Measurements from ENCODE around the gene HSBP1.
A peak's percentile ranks its signal among the peaks of the same experiment; 100 is the strongest.

The HSBP1 gene

DNA sequence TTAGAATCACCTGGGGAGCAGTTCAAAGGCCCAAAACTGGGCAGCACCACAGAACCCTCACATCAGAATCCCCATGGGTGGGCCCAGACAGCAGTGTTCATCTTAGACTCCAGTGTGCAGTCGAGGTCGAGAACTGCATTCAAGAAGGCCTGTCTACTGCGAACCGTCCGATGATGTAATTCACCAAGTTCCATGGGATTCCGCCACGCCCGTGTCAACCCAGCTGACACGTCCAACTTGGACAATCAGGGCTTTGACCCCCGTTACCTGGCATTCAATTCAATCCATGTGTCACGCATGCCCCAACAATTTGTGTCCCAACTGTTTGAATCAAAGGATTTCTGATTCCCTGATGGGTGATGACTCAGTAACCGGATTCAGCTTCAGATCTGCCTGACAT, 9.2 kb downstream of the HSBP1 start:
- H3K9me3 Mint-ChIP-seq: no peaks in the 10 kb centered on the region
- peaks cover 13% of the 10 kb centered on the region for H3K36me3 Mint-ChIP-seq
- no peak overlapping the region for H3K27ac Mint-ChIP-seq
- H3K4me3 Mint-ChIP-seq: no peak overlapping the region
- DNase-seq (ENCODE audit: low spot score in 2 of 2) (no peak), ATAC-seq (no peak)
- H3K4me1 Mint-ChIP-seq: no peaks in the 10 kb centered on the region

DNA sequence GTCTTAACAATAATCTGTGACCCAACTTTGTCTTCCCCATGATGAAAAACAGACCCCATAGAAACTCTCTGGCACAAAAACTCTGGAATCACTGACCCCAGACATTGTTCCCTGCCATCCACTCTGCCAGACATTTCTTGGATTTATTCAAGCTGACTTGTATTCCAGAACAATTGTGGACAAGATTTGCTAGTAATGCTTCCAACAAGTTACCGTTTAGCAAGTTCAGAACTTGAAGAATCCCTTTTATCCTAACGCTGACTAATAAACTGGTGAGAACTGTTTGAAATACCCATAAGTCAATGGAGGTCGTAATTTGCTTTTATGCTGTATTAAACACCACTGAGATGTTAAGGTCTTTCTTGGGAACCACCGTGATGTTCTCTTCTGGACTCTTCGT, 10.5 kb downstream of the HSBP1 start:
- H3K36me3 Mint-ChIP-seq: peaks cover under 1% of the 10 kb centered on the region
- H3K9me3 Mint-ChIP-seq: no peaks in the 10 kb centered on the region
- no peak for DNase-seq (ENCODE audit: low spot score in 2 of 2)
- no peak overlapping the region for H3K27ac Mint-ChIP-seq
- H3K4me1 Mint-ChIP-seq: no peaks in the 10 kb centered on the region
- H3K4me3 Mint-ChIP-seq: no peak overlapping the region
- no peak for ATAC-seq

DNA sequence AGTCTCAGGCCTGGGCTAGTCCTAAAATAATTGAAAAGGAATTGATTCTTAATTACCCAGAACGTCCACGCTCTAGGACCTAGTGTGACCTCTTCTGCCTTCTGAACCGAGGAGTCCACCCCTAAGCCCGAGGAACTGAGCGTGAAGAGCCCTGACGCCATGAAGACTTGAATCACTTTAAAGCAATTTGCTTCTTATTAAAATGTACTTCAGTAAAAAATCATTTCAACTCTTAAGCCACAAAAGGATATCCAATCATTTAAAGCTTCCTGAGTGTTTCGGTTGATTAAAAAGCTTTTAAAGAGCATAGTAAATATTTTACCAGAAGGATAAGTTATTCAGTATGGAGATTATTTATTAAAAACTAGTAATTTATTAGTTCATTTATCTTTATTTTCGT, 11.6 kb downstream of the HSBP1 start:
- no peak overlapping the region for H3K27ac Mint-ChIP-seq
- no peak for DNase-seq (ENCODE audit: low spot score in 2 of 2)
- H3K4me3 Mint-ChIP-seq: no peak overlapping the region
- no peak for ATAC-seq
- H3K4me1 Mint-ChIP-seq: no peaks in the 10 kb centered on the region
- H3K9me3 Mint-ChIP-seq: no peaks in the 10 kb centered on the region
- no peaks in the 10 kb centered on the region for H3K36me3 Mint-ChIP-seq

DNA sequence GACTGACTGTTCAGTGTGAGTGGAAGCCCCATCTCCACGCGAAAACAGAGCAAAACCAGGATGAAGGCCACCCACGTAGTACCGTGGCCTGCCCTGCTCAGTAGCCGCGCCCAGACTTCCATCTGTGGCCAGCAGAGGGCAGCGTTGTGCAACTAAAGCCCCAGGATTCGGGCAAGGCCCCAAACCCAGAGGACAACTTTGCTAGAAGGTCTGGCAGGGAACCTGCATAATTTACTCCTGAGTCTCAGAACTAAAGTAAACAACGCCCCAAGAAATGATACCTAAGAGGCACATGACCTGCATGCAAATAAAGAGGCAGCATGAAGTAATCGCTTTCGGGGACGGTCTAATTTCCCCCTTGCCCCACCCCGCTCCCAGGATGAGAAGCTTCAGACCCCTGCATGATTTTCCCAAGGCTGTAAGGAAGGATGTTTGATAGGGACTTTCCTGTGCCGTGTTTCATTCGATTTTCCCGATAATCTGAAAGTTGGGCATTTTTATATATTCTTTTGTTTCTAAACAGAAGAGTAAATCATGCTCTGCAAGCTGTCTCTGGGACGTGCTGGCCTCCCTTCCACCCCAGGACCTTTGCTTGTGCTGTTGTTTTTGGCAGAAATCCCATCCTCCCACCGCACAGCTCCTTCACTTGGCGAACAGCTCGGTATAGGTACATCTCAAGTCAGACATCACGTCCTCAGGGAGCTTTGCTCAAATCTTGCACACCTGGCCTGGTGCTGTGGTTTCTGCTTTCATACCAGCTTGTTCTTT, 18.6 kb downstream of the HSBP1 start:
- H3K9me3 Mint-ChIP-seq: no peaks in the 10 kb centered on the region
- peak; percentile 82 to 89 for DNase-seq (ENCODE audit: low spot score in 2 of 2)
- H3K4me3 Mint-ChIP-seq: no peak overlapping the region
- no peak overlapping the region for H3K27ac Mint-ChIP-seq
- peak; percentile 88 for ATAC-seq
- no peaks in the 10 kb centered on the region for H3K36me3 Mint-ChIP-seq
- H3K4me1 Mint-ChIP-seq: peaks cover 4% of the 10 kb centered on the region

- peaks cover 4% of the 10 kb centered on the region for H3K4me1 Mint-ChIP-seq
- no peak overlapping the region for H3K27ac Mint-ChIP-seq
- no peak overlapping the region for H3K4me3 Mint-ChIP-seq
- DNase-seq (ENCODE audit: low spot score in 2 of 2) (no peak), ATAC-seq (no peak)
- H3K36me3 Mint-ChIP-seq: no peaks in the 10 kb centered on the region
- H3K9me3 Mint-ChIP-seq: no peaks in the 10 kb centered on the region
Measured at GRCh38 chr16:83830091-83830768, 22.5 kb downstream of the HSBP1 start.

DNA sequence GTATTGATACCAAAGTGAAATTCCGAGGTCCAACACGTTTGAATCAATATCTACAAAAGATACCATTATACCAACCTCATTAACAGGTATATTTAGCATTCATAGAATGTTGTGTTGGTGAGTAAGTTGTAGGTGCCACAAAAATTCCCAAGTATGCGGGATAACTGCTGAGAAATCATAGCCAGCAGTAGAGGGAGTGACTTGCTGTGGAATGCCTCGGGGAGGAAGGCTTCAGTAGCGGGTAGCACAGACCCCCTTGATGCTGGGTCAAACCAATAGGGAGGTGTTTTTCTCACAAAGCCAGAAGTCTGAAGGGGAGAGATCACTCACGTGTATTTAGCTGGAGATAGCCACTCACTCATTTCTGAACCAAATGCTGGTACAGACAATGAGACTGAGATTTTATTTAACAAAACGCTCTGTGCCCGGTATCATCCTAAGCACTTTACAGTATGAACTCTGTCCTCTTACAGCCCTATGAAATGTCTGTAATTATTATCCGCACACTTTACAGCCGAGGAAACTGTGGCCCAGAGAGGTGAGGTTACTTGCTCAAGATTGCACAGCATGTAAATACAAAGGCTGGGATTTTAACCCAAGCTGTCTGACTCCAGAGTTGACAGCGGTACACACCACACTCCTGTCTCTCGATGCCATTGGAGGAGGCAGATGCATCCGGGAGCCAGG, 23.1 kb downstream of the HSBP1 start:
- Mint-ChIP-seq H3K4me1 (peaks cover 4% of the 10 kb centered on the region), H3K4me3 (no peak overlapping the region), H3K36me3 (no peaks in the 10 kb centered on the region), H3K27ac (no peak overlapping the region), H3K9me3 (no peaks in the 10 kb centered on the region)
- ATAC-seq (no peak), DNase-seq (ENCODE audit: low spot score in 2 of 2) (no peak)

DNA sequence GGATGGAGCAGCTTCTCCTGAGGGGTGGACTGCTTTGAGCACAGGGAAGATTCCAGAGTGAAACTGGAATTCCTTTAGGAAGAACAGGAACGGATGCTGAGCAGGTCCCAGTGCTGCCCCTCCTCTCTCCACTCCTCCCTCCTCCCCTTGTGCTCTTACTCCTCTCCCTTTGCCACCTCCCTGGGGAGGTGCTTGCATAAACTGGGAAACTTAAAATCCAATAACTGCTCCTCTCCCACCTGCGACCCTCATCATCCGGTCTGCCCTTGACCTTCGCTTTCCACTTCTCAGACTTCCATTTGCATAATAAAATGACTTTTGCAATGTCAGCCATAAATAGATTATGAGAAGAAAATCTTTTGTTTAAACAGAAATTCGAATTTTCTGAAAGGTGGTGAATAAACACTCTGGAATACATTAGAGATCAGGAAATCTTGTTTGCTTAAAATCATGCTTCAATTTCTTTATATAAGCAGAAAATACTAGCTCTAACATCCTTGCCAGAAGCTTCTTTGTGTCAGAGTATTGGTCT, 23.7 kb downstream of the HSBP1 start:
- Mint-ChIP-seq H3K4me3 (no peak overlapping the region), H3K27ac (no peak overlapping the region), H3K36me3 (no peaks in the 10 kb centered on the region), H3K9me3 (no peaks in the 10 kb centered on the region), H3K4me1 (peaks cover 9% of the 10 kb centered on the region)
- DNase-seq (ENCODE audit: low spot score in 2 of 2) (no peak), ATAC-seq (no peak)

GRCh38 chr16:83833921-83834320, 26.1 kb downstream of the HSBP1 start:
- no peak for DNase-seq (ENCODE audit: low spot score in 2 of 2)
- H3K4me1 Mint-ChIP-seq: peaks cover 9% of the 10 kb centered on the region
- H3K27ac Mint-ChIP-seq: no peak overlapping the region
- no peak overlapping the region for H3K4me3 Mint-ChIP-seq
- no peaks in the 10 kb centered on the region for H3K9me3 Mint-ChIP-seq
- H3K36me3 Mint-ChIP-seq: no peaks in the 10 kb centered on the region
- no peak for ATAC-seq

GRCh38 chr16:83835586-83836566, 28.1 kb downstream of the HSBP1 start:
- Mint-ChIP-seq H3K27ac (peak overlapping the region; percentile 58), H3K4me3 (no peak overlapping the region), H3K36me3 (no peaks in the 10 kb centered on the region), H3K4me1 (peaks cover 9% of the 10 kb centered on the region), H3K9me3 (no peaks in the 10 kb centered on the region)
- no peak for DNase-seq (ENCODE audit: low spot score in 2 of 2)
- peak; percentile 46 for ATAC-seq

DNA sequence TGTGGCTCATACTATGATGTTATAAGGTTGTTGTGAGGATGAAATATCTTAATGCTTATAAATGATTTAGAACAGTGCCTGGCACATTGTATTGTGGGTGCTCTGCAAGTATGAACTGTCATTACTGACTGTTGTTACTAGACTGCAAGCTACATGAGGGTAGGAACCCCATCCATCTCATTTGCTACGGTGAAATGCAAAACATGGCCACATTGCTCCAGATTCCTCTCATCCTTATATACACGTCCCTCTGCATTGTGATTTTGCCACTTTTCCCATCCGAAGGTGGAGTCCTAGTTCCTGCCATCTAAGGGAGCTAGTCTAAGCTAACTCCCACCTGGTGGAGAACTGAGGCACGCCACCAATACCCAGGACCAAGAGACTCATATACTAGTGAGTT, 29.8 kb downstream of the HSBP1 start:
- Mint-ChIP-seq H3K27ac (no peak overlapping the region), H3K9me3 (no peaks in the 10 kb centered on the region), H3K4me3 (no peak overlapping the region), H3K4me1 (peaks cover 9% of the 10 kb centered on the region), H3K36me3 (no peaks in the 10 kb centered on the region)
- DNase-seq (ENCODE audit: low spot score in 2 of 2): no peak
- ATAC-seq: no peak

- Mint-ChIP-seq H3K4me1 (peaks cover 9% of the 10 kb centered on the region), H3K9me3 (no peaks in the 10 kb centered on the region), H3K4me3 (no peak overlapping the region), H3K36me3 (no peaks in the 10 kb centered on the region), H3K27ac (no peak overlapping the region)
- no peak for ATAC-seq
- no peak for DNase-seq (ENCODE audit: low spot score in 2 of 2)
Measured at GRCh38 chr16:83838151-83838550, 30.4 kb downstream of the HSBP1 start.

- no peak for ATAC-seq
Measured at GRCh38 chr16:83839561-83839960, 31.8 kb downstream of the HSBP1 start.

DNA sequence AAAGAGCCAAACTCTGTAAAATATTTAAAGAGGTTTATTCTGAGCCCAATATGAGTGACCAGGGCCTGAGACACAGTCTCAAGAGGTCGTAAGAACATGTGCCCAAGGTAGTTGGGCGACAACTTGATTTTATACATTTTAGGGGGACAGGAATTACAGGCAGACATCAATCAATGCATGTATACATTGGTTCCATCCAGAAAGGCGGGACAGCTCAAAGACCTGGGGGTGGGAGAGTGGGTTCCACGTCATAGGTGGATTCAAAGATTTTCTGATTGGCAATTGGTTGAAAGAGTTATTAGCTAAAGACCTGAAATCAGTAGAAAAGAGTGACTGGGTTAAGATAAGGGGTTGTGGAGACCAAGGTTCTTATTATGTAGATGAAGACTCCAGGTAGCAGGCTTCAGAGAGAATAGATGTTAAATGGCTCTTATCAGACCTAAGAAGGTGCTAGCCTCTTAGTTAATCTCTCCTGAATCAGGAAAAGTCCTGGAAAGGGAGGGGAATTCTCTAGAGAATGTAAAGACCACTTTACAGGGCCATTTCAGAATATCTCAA, 32.4 kb downstream of the HSBP1 start:
- Mint-ChIP-seq H3K9me3 (no peaks in the 10 kb centered on the region), H3K4me1 (peaks cover 9% of the 10 kb centered on the region), H3K36me3 (no peaks in the 10 kb centered on the region), H3K4me3 (no peak overlapping the region), H3K27ac (no peak overlapping the region)
- no peak for ATAC-seq
- no peak for DNase-seq (ENCODE audit: low spot score in 2 of 2)

More at GRCh38 chr16:83839561-83839960, 31.8 kb downstream of the HSBP1 start:
- Mint-ChIP-seq H3K4me1 (peaks cover 9% of the 10 kb centered on the region), H3K4me3 (no peak overlapping the region), H3K36me3 (no peaks in the 10 kb centered on the region), H3K9me3 (no peaks in the 10 kb centered on the region), H3K27ac (no peak overlapping the region)
- no peak for DNase-seq (ENCODE audit: low spot score in 2 of 2)

- Mint-ChIP-seq H3K4me1 (no peaks in the 10 kb centered on the region), H3K9me3 (no peaks in the 10 kb centered on the region), H3K36me3 (no peaks in the 10 kb centered on the region), H3K4me3 (no peak overlapping the region), H3K27ac (no peak overlapping the region)
- ATAC-seq (no peak), DNase-seq (ENCODE audit: low spot score in 2 of 2) (no peak)
Measured at GRCh38 chr16:83842291-83842690, 34.5 kb downstream of the HSBP1 start.
